Stimulated activated CD8-positive, alpha-beta memory T cell treated with anti-CD3 and anti-CD28 coated beads, Interleukin-15, amount 100 ng/mL, for 48 hours (primary cell): ENCODE measurements around the gene HOXC11.

Experiments
- DNase-seq, 2 donors: peaks; one replicate each; pipeline ENCODE4 v3.0.0-alpha.2; 2020; ENCODE audit warnings: low read depth in 2 of 2

HOXC11 gene

GRCh38 chr12:53942467-53942997 is 30.4 kb upstream of the HOXC11 start:
- no peak for DNase-seq

- DNase-seq: no peak
Measured at GRCh38 chr12:53944209-53944608, 28.7 kb upstream of the HOXC11 start.

- DNase-seq: no peak
Measured at GRCh38 chr12:53944907-53945847, 27.7 kb upstream of the HOXC11 start.

GRCh38 chr12:53947743-53948142 is 25.2 kb upstream of the HOXC11 start:
- no peak for DNase-seq

- no peak for DNase-seq
Measured at GRCh38 chr12:53948650-53949593, 24.0 kb upstream of the HOXC11 start.

GRCh38 chr12:53949631-53950436 is 23.1 kb upstream of the HOXC11 start:
- DNase-seq: no peak

- no peak for DNase-seq
Measured at GRCh38 chr12:53950437-53950773, 22.5 kb upstream of the HOXC11 start.

- no peak for DNase-seq
Measured at GRCh38 chr12:53950789-53951576, 21.9 kb upstream of the HOXC11 start.

GRCh38 chr12:53951577-53952334 is 21.2 kb upstream of the HOXC11 start:
- DNase-seq: no peak

- DNase-seq: no peak
Measured at GRCh38 chr12:53952335-53952694, 20.6 kb upstream of the HOXC11 start.

GRCh38 chr12:53952871-53953734 is 19.8 kb upstream of the HOXC11 start:
- DNase-seq: no peak

- no peak for DNase-seq
Measured at GRCh38 chr12:53953831-53954693, 18.9 kb upstream of the HOXC11 start.

GRCh38 chr12:53954694-53955035 is 18.3 kb upstream of the HOXC11 start, which contains the start of gene HOXC12:
Gene HOXC12, plus strand, starts transcription at chr12:53954903. Its CDS starts 27 bp downstream, at chr12:53954930.
- no peak for DNase-seq

- DNase-seq: no peak
Measured at GRCh38 chr12:53955036-53955775, 17.7 kb upstream of the HOXC11 start.

GRCh38 chr12:53955776-53956250 is 17.1 kb upstream of the HOXC11 start:
- DNase-seq: no peak

- DNase-seq: no peak
Measured at GRCh38 chr12:53956251-53956887, 16.6 kb upstream of the HOXC11 start.
